Naive thymus-derived CD4-positive, alpha-beta T cell (primary cell): Measurements from ENCODE around the gene PHF8. TPM values are rescaled to one million over a fixed set of nuclear protein-coding genes. Genes with fewer than 3 reads are reported as not detected.

ENCODE experiments used
- ATAC-seq: fragments of 150-1000 bp; cut with Tn5 transposase; 2 replicates; pipeline ENCODE4 v1.10.0; 2021; ENCODE audit warnings: mild to moderate bottlenecking, moderate library complexity
- CTCF ChIA-PET: fragments of 350-600 bp; sonication (Branson Sonifier 250); formaldehyde crosslinking; loops from one replicate; lab custom pipeline; 2021; ENCODE audit warnings: antibody characterized with exemption; lab: Charles Lee
- POLR2A ChIA-PET: fragments of 350-600 bp; sonication (Branson Sonifier 250); formaldehyde crosslinking; loops from one replicate; lab custom pipeline; 2021; ENCODE audit warnings: antibody characterized with exemption, inconsistent platforms; lab: Charles Lee
- DNase-seq, 9 donors: peaks; one replicate each; pipeline versions ENCODE4 v3.0.0 to v3.0.0-alpha.2; 2020 to 2022; ENCODE audit warnings: mixed read lengths in 1 of 9
- H3K27ac ChIP-seq: one replicate; pipeline ENCODE4 v1.7.0; 2013; ENCODE audit warnings: mild to moderate bottlenecking, low read depth, low read length, moderate library complexity
- H3K27me3 ChIP-seq, 2 donors: one replicate each; pipeline ENCODE4 v1.7.0; 2013; ENCODE audit warnings: low read length in 2 of 2, mild to moderate bottlenecking in 2 of 2, moderate library complexity in 2 of 2; ENCODE audit not compliant: control insufficient read depth in 2 of 2, insufficient read depth in 2 of 2
- H3K36me3 ChIP-seq, 3 experiments: 1 replicate in 2 of 3; 2 replicates in 1 of 3; pipeline ENCODE4 v1.7.0; 2013; ENCODE audit warnings: low read length in 3 of 3, mild to moderate bottlenecking in 3 of 3, moderate library complexity in 1 of 3; ENCODE audit not compliant: insufficient read depth in 3 of 3, control insufficient read depth in 2 of 3
- H3K4me1 ChIP-seq, 2 donors: one replicate each; pipeline ENCODE4 v1.7.0; 2013; ENCODE audit warnings: low read length in 2 of 2, mild to moderate bottlenecking in 2 of 2, moderate library complexity in 1 of 2; ENCODE audit not compliant: control insufficient read depth in 2 of 2, insufficient read depth in 2 of 2
- H3K4me3 ChIP-seq: 2 replicates; pipeline ENCODE4 v1.7.0; 2013; ENCODE audit warnings: mild to moderate bottlenecking, low read length
- H3K9me3 ChIP-seq, 3 experiments: 1 replicate in 2 of 3; 2 replicates in 1 of 3; pipeline ENCODE4 v1.7.0; 2013; ENCODE audit warnings: low read length in 3 of 3; ENCODE audit not compliant: control insufficient read depth in 2 of 3
- H3K27ac Mint-ChIP-seq, 9 donors: one replicate each; pipeline ENCODE4 v1.8.0; 2020 to 2022; ENCODE audit warnings: mixed read lengths in 9 of 9, mild to moderate bottlenecking in 8 of 9, moderate library complexity in 5 of 9, inconsistent platforms in 2 of 9
- H3K27me3 Mint-ChIP-seq, 5 donors: one replicate each; pipeline ENCODE4 v1.8.0; 2021 to 2022; ENCODE audit warnings: mixed read lengths in 5 of 5, mild to moderate bottlenecking in 1 of 5
- H3K36me3 Mint-ChIP-seq, 5 donors: one replicate each; pipeline ENCODE4 v1.8.0; 2020 to 2022; ENCODE audit warnings: mixed read lengths in 5 of 5, mild to moderate bottlenecking in 3 of 5, inconsistent platforms in 1 of 5
- H3K4me1 Mint-ChIP-seq, 7 donors: one replicate each; pipeline ENCODE4 v1.8.0; 2020 to 2022; ENCODE audit warnings: mixed read lengths in 7 of 7, mild to moderate bottlenecking in 3 of 7, inconsistent platforms in 1 of 7
- H3K4me3 Mint-ChIP-seq, 10 donors: one replicate each; pipeline ENCODE4 v1.8.0; 2020 to 2022; ENCODE audit warnings: mild to moderate bottlenecking in 10 of 10, mixed read lengths in 10 of 10, moderate library complexity in 6 of 10, inconsistent platforms in 2 of 10
- H3K9me3 Mint-ChIP-seq, 11 donors: one replicate each; pipeline ENCODE4 v1.8.0; 2020 to 2022; ENCODE audit warnings: mixed read lengths in 11 of 11, mild to moderate bottlenecking in 4 of 11, inconsistent platforms in 1 of 11, moderate library complexity in 1 of 11
- intact Hi-C, 2 donors: fragments of 100-400 bp; cut with micrococcal nuclease; formaldehyde crosslinking; loops; one replicate each; pipeline ENCODE4 v1.15.1; 2023
- polyA plus RNA-seq, 2 donors: library from polyadenylated mRNA; unstranded; fragments of 300-500 nt; fragmentation: Illumina TruSeq; gene quantifications; one replicate each; pipeline ENCODE4 v1.2.3, GENCODE V29; 2021
- total RNA-seq, 6 experiments: library from RNA in 5 of 6; stranded (reverse) in 5 of 6; gene quantifications; 1 replicate in 5 of 6; 2 replicates in 1 of 6; pipeline ENCODE4 v1.2.3 and lab custom pipeline; 2021 to 2026

PHF8 gene
- total and polyA plus RNA-seq, 7 experiments from 2014 or later: 11.7 to 80.2 (median 52.3) TPM

DNA sequence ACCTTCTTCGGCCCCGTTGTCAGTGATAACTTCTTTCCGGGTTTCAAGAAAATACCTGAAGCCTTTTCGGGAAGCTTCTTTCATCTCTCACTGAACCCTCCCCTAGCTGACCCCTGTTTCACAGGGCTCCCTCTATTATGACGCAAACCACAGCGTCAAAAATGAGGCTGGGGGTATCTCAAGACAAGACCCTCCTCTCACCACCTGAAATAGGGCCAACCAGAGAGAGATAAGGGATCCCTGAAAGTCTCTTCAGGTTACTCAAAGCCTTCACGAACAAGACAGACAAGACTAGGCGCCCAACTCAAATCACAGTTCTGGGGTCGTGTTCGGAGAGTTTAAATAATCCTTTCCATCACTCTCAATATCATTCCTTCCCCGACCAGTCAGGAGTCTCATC is 1.2 kb downstream of the PHF8 start:
- peaks cover 9% of the 10 kb centered on the region in 2 donors for H3K4me1 ChIP-seq
- peak in 3 of 9 donors; percentile 2 to 8 (median 8) for DNase-seq
- no peaks in the 10 kb centered on the region for H3K9me3 ChIP-seq
- ChIA-PET CTCF (interaction anchor here (0.6 to 1.2 kb wide), 3 partner anchors 41 to 672 kb away, joined by 3 to 4 read pairs (median 3); partner anchors contain the start of gene FAM120C), POLR2A (interaction anchor here (1.1 to 4.2 kb wide), 8 partner anchors 140 to 755 kb away, joined by 3 to 31 read pairs (median 8); partner anchors contain the start of genes FAM120C, GNL3L, RIBC1 and SMC1A)
- Mint-ChIP-seq H3K27me3 (no peaks in the 10 kb centered on the region), H3K27ac (peak overlapping the region; percentile 91 to 99 (median 97)), H3K36me3 (peaks cover 0 to 10% (median 0%) of the 10 kb centered on the region in 5 donors), H3K9me3 (no peaks in the 10 kb centered on the region), H3K4me1 (peaks cover 8 to 33% (median 17%) of the 10 kb centered on the region in 7 donors), H3K4me3 (peak overlapping the region; percentile 84 to 96 (median 94))
- H3K27ac ChIP-seq: peak overlapping the region; percentile 95
- intact Hi-C loops: loop anchor here (2.0 to 10.0 kb wide), 9 partner anchors 328 to 1674 kb away; partner anchors contain the start of genes KANTR (in 2 of the 2), KDM5C (in 2 of the 2), RRAGB (in 2 of the 2) and APEX2 (in 1 of the 2)
- H3K27me3 ChIP-seq: no peaks in the 10 kb centered on the region
- no peak for ATAC-seq
- peak overlapping the region; percentile 70 for H3K4me3 ChIP-seq
- H3K36me3 ChIP-seq: no peaks in the 10 kb centered on the region

DNA sequence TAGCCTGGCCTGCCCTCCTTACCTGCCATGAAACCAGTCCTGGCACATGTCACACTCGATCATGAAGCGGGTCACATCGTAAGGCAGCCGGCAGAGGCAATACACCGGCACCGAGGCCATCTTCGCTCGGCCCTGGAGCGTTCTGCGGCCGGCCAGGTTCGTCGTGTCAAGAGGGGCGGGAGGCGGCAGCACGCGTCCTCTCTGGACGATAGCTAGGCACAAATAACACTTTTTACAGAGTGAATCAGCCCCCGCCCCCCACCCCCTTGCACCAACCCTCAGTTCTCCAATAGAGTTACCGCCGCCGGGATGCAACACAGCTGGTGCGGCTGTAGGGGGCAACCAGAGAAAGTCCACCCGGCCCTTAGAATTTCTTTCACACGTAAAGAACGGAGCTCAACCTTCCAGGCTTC is 1.7 kb downstream of the PHF8 start:
- H3K9me3 Mint-ChIP-seq: no peaks in the 10 kb centered on the region
- Histone ChIP-seq H3K4me3 (peak overlapping the region; percentile 70), H3K27me3 (no peaks in the 10 kb centered on the region), H3K36me3 (no peaks in the 10 kb centered on the region), H3K4me1 (peaks cover 9% of the 10 kb centered on the region in 2 donors), H3K27ac (peak overlapping the region; percentile 95), H3K9me3 (no peaks in the 10 kb centered on the region)
- ATAC-seq: no peak
- peaks cover 8 to 36% (median 17%) of the 10 kb centered on the region in 7 donors for H3K4me1 Mint-ChIP-seq
- no peaks in the 10 kb centered on the region for H3K27me3 Mint-ChIP-seq
- ChIA-PET CTCF (interaction anchor here (0.6 to 1.2 kb wide), 2 partner anchors 42 to 140 kb away, joined by 3 to 4 read pairs; partner anchors contain the start of gene FAM120C), POLR2A (interaction anchor here (1.1 to 4.2 kb wide), 7 partner anchors 140 to 755 kb away, joined by 3 to 31 read pairs (median 8); partner anchors contain the start of genes FAM120C, GNL3L, RIBC1 and SMC1A)
- DNase-seq: peak in 7 of 9 donors; percentile 2 to 37 (median 13)
- peak overlapping the region; percentile 91 to 99 (median 97) for H3K27ac Mint-ChIP-seq
- peak overlapping the region; percentile 84 to 96 (median 94) for H3K4me3 Mint-ChIP-seq
- H3K36me3 Mint-ChIP-seq: peaks cover 0 to 10% (median 1%) of the 10 kb centered on the region in 5 donors
- intact Hi-C loops: loop anchor here (2.0 to 10.0 kb wide), 9 partner anchors 328 to 1675 kb away; partner anchors contain the start of genes KANTR (in 2 of the 2), KDM5C (in 2 of the 2), RRAGB (in 2 of the 2) and APEX2 (in 1 of the 2)

DNA sequence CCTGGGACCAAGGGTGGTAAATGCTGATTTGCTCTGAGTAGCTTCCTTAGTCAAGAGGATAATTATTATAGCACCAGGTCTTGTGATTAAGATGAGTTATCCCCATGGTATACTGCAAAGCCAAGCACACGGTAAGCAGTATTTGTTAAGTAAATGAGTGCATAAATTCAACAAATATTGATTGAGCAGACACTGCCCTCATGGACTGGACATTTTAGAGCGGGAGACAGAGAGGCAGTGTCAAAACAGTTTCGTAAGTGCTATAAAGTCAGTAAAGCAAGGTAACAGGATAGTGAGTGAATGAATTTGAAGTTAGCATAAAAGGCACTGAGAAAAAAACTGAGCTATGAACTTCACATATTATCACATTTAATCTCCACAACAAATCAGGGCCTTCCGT is 13.9 kb downstream of the PHF8 start:
- POLR2A ChIA-PET: interaction anchor here (1.7 kb wide), 1 partner anchor 14 kb away, joined by 4 read pairs; the partner anchor contains the start of gene PHF8
- H3K9me3 Mint-ChIP-seq: peaks cover 0 to 3% (median 0%) of the 10 kb centered on the region in 11 donors
- peaks cover 6 to 40% (median 29%) of the 10 kb centered on the region in 5 donors for H3K36me3 Mint-ChIP-seq
- H3K27me3 ChIP-seq: no peaks in the 10 kb centered on the region
- no peaks in the 10 kb centered on the region for H3K27me3 Mint-ChIP-seq
- H3K9me3 ChIP-seq: no peaks in the 10 kb centered on the region
- DNase-seq (no peak), ATAC-seq (no peak)
- no peak overlapping the region for H3K4me3 Mint-ChIP-seq
- H3K36me3 ChIP-seq: peaks cover 0 to 68% (median 0%) of the 10 kb centered on the region in 3 experiments
- H3K27ac ChIP-seq: no peak overlapping the region
- no peaks in the 10 kb centered on the region for H3K4me1 ChIP-seq
- H3K27ac Mint-ChIP-seq: no peak overlapping the region
- H3K4me1 Mint-ChIP-seq: peaks cover 10 to 37% (median 16%) of the 10 kb centered on the region in 7 donors
- CTCF ChIA-PET: no interaction called here
- no peak overlapping the region for H3K4me3 ChIP-seq
- intact Hi-C loops: no loop called here

DNA sequence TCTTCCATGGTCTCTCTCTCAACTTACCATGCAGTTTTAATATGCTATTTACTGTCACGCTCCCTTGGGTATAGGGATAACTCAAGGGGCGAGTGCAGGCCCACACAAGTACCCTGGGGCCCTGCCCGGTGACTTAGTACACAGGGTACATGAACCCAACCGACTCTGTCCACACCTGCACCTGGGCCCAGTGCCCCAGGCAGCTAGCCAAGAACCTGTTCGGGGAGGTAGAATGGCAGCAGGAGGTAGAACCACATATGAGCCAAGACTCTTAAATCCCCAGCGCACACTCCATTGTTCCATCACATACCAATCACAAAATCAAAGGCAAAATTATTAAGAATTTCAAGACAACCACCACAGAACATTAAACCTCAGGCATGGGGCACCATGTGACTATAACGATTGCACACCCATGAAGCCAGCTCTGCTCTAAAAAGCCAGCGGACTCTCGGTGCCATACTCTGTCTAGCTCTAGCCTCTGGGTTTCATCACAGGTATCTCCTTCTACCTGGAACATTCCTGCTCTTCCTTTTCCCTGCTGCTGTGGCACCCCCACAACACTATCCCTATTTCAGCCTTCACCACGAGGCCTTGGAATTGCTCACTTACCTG is 14.6 kb downstream of the PHF8 start:
- DNase-seq (no peak), ATAC-seq (no peak)
- Histone ChIP-seq H3K27me3 (no peaks in the 10 kb centered on the region), H3K4me1 (no peaks in the 10 kb centered on the region), H3K9me3 (no peaks in the 10 kb centered on the region), H3K36me3 (peaks cover 0 to 65% (median 0%) of the 10 kb centered on the region in 3 experiments), H3K4me3 (no peak overlapping the region), H3K27ac (no peak overlapping the region)
- POLR2A ChIA-PET: interaction anchor here (1.7 kb wide), 1 partner anchor 15 kb away, joined by 4 read pairs; the partner anchor contains the start of gene PHF8
- Mint-ChIP-seq H3K9me3 (peaks cover 0 to 3% (median 0%) of the 10 kb centered on the region in 11 donors), H3K4me3 (no peak overlapping the region), H3K36me3 (peaks cover 6 to 41% (median 29%) of the 10 kb centered on the region in 5 donors), H3K27ac (peak overlapping the region in 2 of 9 donors; percentile 18 to 29), H3K27me3 (no peaks in the 10 kb centered on the region), H3K4me1 (peaks cover 9 to 37% (median 17%) of the 10 kb centered on the region in 7 donors)
- intact Hi-C loops: no loop called here
- CTCF ChIA-PET: no interaction called here

DNA sequence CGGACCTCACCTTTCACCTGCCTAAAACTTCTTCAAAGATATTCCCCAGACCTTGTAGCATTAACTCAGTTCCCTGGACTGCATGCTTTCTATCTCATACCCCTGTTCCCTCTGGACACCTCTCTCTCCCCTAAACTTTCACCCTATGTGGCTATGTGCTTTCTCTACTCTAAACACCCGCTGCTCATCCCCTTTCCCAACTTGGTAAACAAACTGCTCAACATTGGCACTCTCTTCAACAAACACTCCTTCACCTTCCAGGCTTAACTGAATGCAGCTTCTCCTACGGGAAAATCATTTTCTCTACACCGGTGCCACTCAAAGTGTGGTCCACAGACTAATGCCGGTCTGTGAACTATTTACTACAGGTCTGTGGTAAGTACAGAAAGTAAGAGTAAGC is 19.9 kb downstream of the PHF8 start:
- H3K36me3 Mint-ChIP-seq: peaks cover 8 to 35% (median 23%) of the 10 kb centered on the region in 5 donors
- POLR2A ChIA-PET: no interaction called here

DNA sequence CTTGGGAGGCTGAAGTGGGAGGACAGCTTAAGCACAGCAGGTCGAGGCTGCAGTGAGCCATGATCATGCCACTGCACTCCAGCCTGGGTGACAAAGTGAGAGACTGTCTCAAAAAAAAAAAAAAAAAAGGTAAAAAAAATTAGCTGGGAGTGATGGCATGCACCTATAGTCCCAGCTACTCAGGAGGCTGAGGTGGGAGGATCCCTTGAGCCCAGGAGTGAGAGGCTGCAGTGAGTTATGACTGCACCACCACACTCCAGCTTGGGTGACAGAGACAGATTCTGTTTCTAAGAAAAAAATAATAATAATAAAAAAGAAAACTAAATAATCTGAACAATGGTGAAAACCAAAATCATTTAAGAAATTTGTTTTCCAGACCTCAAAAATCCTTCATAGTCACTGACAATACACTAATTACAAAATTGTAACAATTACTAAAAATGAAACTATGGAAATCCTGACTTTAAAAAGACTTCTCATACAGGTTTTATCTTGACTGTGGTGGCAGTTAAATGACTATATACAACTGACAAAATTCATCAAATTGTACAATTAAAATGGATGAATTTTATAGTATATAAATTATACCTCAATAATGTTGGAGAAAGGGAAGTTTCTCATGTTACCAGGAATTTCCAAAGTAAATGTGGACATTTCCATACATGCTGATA is 31.3 kb downstream of the PHF8 start:
- CTCF ChIA-PET: no interaction called here
- H3K36me3 Mint-ChIP-seq: peaks cover 7 to 29% (median 15%) of the 10 kb centered on the region in 5 donors
- intact Hi-C loops: no loop called here

More for the DNA sequence above, 19.9 kb downstream of the PHF8 start:
- H3K4me1 Mint-ChIP-seq: peaks cover 0 to 22% (median 12%) of the 10 kb centered on the region in 7 donors
- no peak overlapping the region for H3K27ac ChIP-seq
- H3K9me3 ChIP-seq: no peaks in the 10 kb centered on the region
- H3K4me1 ChIP-seq: no peaks in the 10 kb centered on the region
- DNase-seq (no peak), ATAC-seq (no peak)
- CTCF ChIA-PET: no interaction called here
- H3K9me3 Mint-ChIP-seq: peaks cover 0 to 4% (median 0%) of the 10 kb centered on the region in 11 donors
- no peak overlapping the region for H3K4me3 Mint-ChIP-seq
- intact Hi-C loops: no loop called here
- H3K27me3 ChIP-seq: no peaks in the 10 kb centered on the region
- no peaks in the 10 kb centered on the region for H3K27me3 Mint-ChIP-seq
- H3K36me3 ChIP-seq: peaks cover 0 to 43% (median 0%) of the 10 kb centered on the region in 3 experiments
- H3K27ac Mint-ChIP-seq: peak overlapping the region in 2 of 9 donors; percentile 46 to 56
- H3K4me3 ChIP-seq: no peak overlapping the region

More for the DNA sequence above, 31.3 kb downstream of the PHF8 start:
- no peak overlapping the region for H3K27ac Mint-ChIP-seq
- POLR2A ChIA-PET: no interaction called here
- H3K9me3 Mint-ChIP-seq: peaks cover 0 to 2% (median 0%) of the 10 kb centered on the region in 11 donors
- no peak overlapping the region for H3K4me3 ChIP-seq
- ATAC-seq (no peak), DNase-seq (no peak)
- H3K36me3 ChIP-seq: peaks cover 0 to 31% (median 4%) of the 10 kb centered on the region in 3 experiments
- H3K4me3 Mint-ChIP-seq: no peak overlapping the region
- peaks cover 0 to 6% (median 0%) of the 10 kb centered on the region in 7 donors for H3K4me1 Mint-ChIP-seq
- H3K27me3 Mint-ChIP-seq: no peaks in the 10 kb centered on the region
- no peak overlapping the region for H3K27ac ChIP-seq
- no peaks in the 10 kb centered on the region for H3K4me1 ChIP-seq
- H3K9me3 ChIP-seq: no peaks in the 10 kb centered on the region
- no peaks in the 10 kb centered on the region for H3K27me3 ChIP-seq
